Thyroid gland (tissue), 4 donors: ENCODE results near the gene GAMT. TPM values are rescaled to one million over a fixed set of nuclear protein-coding genes. Genes with fewer than 3 reads are reported as not detected.

Experiments used
- DNase-seq, 2 donors: peaks; one replicate each; pipeline ENCODE4 v3.0.0-alpha.2; 2019
- H3K27ac ChIP-seq, 3 donors: fragments of 200-600 bp; sonication (generic); 1 replicate in 2 of 3; 2 replicates in 1 of 3; pipeline ENCODE4 v1.5.1; 2016 to 2019; ENCODE audit warnings: mild to moderate bottlenecking in 1 of 3, moderate library complexity in 1 of 3
- H3K27me3 ChIP-seq: fragments of 200-600 bp; sonication (generic); one replicate; pipeline ENCODE4 v1.5.1; 2019
- H3K36me3 ChIP-seq, 2 donors: fragments of 200-600 bp; sonication (generic); one replicate each; pipeline ENCODE4 v1.5.1; 2016 to 2019
- H3K4me1 ChIP-seq, 2 donors: fragments of 200-600 bp; sonication (generic); one replicate each; pipeline ENCODE4 v1.5.1; 2017 to 2019
- H3K4me3 ChIP-seq, 3 donors: fragments of 200-600 bp; sonication (generic); replicated peaks in 1 of 3; 1 replicate in 2 of 3; 2 replicates in 1 of 3; pipeline ENCODE4 v1.5.1; 2016; ENCODE audit warnings: mild to moderate bottlenecking in 1 of 3
- H3K9me3 ChIP-seq: fragments of 200-600 bp; sonication (generic); one replicate; pipeline ENCODE4 v1.5.1; 2017
- POLR2A ChIP-seq, 2 donors: fragments of 450-650 bp; IDR thresholded peaks; one replicate each; pipeline ENCODE4 v1.6.1; 2017; ENCODE audit warnings: antibody characterized with exemption in 2 of 2, mild to moderate bottlenecking in 2 of 2, moderate library complexity in 1 of 2
- WGBS, 2 donors: methylation state at CpG; one replicate each; pipeline ENCODE4 v1.1.5; 2017; 5-methylcytosine and 5-hydroxymethylcytosine counted together
- intact Hi-C: fragments of 100-400 bp; cut with DNase I; formaldehyde crosslinking; loops from one replicate; pipeline ENCODE4 v1.15.1; 2023
- total RNA-seq, 4 donors: library from RNA; depleted of rRNA; stranded (reverse); fragments of >200 nt; gene quantifications; one replicate each; pipeline ENCODE4 v1.2.3, GENCODE V29; 2016
- TF ChIP-seq, protein P1 (sequence below), 6 experiments: fragments of 200-600 bp in 3 of 6; fragments of 450-650 bp in 3 of 6; sonication (generic) in 3 of 6; IDR thresholded peaks; one replicate each; pipeline ENCODE4 v1.5.1; 2016 to 2019; ENCODE audit warnings: antibody characterized with exemption in 6 of 6, mild to moderate bottlenecking in 2 of 6, inconsistent platforms in 1 of 6, moderate library complexity in 1 of 6

The GAMT gene
- total RNA-seq, 4 donors from 2014 or later: 22.2 to 39.5 (median 29.1) TPM

DNA sequence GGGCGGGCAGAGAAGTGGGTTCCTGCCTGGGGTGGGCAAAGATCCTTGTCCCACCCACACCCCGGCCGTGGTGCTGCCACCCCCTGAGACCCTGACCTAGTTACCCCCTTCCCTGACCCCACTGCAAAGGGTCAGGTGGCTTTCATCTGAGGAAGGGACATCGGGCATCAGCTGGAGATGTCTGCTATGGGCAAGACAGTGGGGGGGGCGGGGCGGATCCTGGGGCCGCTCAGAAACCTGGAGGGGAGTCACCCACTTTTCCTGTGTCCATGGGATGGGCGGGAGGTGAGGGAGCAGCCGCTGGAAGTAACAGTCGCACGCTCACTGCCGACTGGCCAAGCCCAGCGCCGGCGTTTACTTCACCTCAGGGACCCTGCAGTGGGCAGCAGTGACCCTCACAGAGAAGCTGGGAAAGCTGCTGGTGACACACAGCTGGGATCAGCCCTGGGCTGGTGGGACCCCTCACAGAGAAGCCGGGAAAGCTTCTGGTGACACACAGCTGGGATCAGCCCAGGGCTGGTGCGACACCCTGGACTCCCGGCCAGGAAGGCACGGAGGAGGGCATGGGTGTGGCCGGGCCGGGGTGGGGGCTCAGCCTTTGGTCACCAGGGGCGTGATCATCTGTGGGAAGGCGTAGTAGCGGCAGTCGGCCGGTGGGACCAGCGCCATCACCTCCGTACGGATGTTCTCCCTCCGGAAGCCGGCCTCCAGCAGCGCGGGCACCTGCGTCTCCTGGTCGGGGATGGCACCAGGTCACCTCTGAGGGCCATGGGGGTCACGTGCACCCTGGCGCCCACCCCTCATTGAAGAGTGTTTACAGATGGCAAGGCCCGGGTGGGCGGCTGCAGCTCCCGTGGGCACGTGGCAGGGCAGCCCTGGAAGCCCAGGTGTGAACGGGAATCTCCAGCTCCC, 4.3 kb downstream of the GAMT start:
- Histone ChIP-seq H3K36me3 (peaks cover 16 to 17% of the 10 kb centered on the region in 2 donors), H3K4me1 (peaks cover 10 to 18% of the 10 kb centered on the region in 2 donors), H3K27me3 (no peaks in the 10 kb centered on the region), H3K4me3 (no peak overlapping the region), H3K27ac (no peak overlapping the region), H3K9me3 (no peaks in the 10 kb centered on the region)
- no peak for DNase-seq
- no peak for TF ChIP-seq POLR2A (IDR thresholded peaks at IDR 0.05)
- TF ChIP-seq, protein P1, sequence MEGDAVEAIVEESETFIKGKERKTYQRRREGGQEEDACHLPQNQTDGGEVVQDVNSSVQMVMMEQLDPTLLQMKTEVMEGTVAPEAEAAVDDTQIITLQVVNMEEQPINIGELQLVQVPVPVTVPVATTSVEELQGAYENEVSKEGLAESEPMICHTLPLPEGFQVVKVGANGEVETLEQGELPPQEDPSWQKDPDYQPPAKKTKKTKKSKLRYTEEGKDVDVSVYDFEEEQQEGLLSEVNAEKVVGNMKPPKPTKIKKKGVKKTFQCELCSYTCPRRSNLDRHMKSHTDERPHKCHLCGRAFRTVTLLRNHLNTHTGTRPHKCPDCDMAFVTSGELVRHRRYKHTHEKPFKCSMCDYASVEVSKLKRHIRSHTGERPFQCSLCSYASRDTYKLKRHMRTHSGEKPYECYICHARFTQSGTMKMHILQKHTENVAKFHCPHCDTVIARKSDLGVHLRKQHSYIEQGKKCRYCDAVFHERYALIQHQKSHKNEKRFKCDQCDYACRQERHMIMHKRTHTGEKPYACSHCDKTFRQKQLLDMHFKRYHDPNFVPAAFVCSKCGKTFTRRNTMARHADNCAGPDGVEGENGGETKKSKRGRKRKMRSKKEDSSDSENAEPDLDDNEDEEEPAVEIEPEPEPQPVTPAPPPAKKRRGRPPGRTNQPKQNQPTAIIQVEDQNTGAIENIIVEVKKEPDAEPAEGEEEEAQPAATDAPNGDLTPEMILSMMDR (IDR thresholded peaks at IDR 0.05): no peak
- intact Hi-C loops: no loop called here
- WGBS, 2 donors: 62 to 88% methylated on average over 12 to 37 of the region's 42 CpGs

DNA sequence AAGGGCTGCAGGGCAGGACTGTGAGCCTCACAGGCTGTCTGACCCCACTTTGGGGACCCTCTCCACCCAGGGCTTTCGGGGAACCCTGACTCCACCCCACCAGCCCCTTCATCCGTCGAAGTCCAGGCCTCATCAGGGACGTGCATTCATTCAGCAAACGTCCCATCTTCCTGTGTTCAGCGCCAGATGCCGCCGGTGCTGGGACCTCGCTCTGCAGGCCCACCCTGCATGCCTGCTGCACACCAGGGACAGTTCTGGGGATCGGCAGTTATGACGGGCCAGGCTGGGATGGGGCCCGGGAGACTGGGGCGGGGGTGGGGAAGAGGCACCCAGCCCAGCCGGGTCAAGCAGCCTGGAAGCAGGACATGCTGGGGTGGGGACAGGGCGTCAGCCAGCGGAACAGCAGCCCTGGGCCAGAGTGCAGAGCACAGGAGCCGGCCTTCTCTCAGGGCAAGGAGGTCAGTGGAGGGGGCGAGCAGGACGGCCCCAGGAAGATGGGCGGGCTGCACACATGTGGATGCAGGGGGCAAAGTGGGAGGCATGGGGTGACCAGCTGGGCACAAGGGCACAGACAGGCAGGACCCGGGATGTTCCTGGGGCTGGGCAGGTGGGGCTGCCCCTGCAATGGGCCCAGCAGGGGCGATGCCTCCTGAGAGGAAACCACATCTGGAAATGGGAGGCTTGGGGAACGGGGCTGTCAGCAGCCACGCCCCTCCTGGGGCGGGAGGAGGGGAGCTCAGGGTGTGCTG, 5.1 kb downstream of the GAMT start:
- WGBS, 2 donors: 53 to 71% methylated on average over 11 to 25 of the region's 25 CpGs
- no peak overlapping the region for H3K4me3 ChIP-seq
- no peak for TF ChIP-seq POLR2A (IDR thresholded peaks at IDR 0.05)
- TF ChIP-seq, protein P1 (IDR thresholded peaks at IDR 0.05): no peak
- peaks cover 20 to 25% of the 10 kb centered on the region in 2 donors for H3K36me3 ChIP-seq
- no peak overlapping the region for H3K27ac ChIP-seq
- H3K4me1 ChIP-seq: peaks cover 10 to 18% of the 10 kb centered on the region in 2 donors
- no peaks in the 10 kb centered on the region for H3K27me3 ChIP-seq
- intact Hi-C loops: no loop called here
- DNase-seq: no peak
- no peaks in the 10 kb centered on the region for H3K9me3 ChIP-seq

DNA sequence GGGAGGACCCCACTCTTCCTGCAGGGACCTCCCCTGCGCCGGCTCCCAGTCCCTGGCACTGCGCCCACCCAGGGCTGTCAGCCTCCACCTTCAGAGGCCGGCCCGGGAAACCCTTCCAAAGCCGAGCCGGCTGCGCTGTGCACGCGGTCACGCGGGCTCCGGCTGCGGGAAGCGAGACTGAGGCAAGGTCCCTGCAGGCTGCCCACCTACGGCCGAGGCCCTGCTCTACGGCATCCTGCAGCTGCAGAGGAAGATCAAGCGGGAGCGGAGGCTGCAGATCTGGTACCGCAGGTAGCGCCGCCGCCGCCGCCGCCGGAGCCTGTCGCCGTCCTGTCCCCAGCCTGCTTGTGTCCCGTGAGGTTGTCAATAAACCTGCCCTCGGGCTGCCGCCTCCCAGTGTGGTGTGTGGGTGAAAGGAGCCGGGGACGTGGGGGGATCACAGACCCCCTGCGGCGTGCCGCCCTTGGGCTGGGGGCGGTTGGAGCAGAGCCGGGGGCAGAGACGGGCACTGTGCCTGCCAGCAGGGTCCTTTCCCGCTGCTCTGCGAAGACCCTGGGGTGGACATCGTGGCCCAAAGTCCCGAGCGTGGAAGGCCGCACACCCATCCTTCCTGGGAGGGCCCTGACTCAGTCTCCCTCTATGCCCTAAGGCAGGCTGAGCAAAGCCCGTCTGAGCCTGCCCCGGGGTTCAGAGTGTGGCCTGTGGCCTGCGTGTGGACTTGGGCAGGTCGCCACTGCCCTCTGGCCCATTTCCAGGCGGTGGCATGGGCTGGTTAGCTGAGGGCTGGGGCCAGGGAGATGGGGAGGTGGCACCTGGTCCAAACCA, 5.9 kb downstream of the GAMT start:
- DNase-seq: no peak
- H3K27ac ChIP-seq: no peak overlapping the region
- peaks cover 2 to 10% of the 10 kb centered on the region in 2 donors for H3K4me1 ChIP-seq
- TF ChIP-seq POLR2A (IDR thresholded peaks at IDR 0.05): no peak
- TF ChIP-seq, protein P1 (IDR thresholded peaks at IDR 0.05): no peak
- H3K36me3 ChIP-seq: peaks cover 26 to 30% of the 10 kb centered on the region in 2 donors
- no peak overlapping the region for H3K4me3 ChIP-seq
- intact Hi-C loops: no loop called here
- H3K9me3 ChIP-seq: no peaks in the 10 kb centered on the region
- H3K27me3 ChIP-seq: no peaks in the 10 kb centered on the region
- WGBS, 2 donors: 85 to 92% methylated on average over 10 to 38 of the region's 52 CpGs

DNA sequence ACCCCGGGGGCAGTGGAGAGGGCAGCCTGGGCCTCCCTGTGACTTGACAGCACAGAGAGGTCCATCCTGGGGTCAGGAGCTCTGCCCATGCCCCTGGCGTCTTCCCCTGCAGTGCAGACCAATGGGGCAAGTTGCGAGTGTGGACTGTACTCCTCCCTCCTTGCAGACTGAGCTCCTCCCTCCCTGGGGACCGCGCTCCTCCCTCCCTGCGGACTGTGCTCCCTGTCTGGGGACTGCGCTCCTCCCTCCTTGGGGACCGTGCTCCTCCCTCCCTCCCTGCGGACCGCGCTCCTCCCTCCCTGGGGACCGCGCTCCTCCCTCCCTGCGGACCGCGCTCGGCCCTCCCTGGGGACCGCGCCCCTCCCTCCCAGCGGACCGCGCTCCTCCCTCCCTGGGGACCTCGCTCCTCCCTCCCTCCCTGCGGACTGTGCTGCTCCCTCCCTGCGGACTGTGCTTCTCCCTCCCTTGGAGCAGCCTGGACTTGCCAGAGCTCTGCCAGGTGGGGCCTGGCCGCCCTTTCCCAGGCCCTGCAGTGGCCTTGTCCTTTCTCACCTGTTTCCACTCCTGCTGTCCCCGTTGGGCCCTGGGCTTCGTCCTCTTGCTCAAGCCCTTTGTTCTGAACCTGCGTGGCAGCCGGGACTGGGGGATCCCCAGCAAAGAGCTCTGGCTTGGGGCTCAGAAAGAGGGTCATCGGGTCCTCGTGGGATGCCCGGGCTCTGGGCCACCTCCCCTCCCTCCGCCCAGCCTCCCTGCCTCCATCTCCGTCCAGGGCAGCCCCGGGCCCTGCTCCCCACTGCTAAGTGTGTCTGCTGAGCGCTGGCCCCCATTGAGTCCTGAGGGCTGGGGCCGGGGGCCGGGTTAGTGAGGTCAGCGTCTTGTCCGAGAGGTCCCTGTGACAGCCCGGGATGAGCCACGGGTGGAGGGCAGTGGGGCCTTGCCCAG, 6.8 kb downstream of the GAMT start:
- H3K4me3 ChIP-seq: no peak overlapping the region
- peaks cover 27 to 30% of the 10 kb centered on the region in 2 donors for H3K36me3 ChIP-seq
- TF ChIP-seq POLR2A (IDR thresholded peaks at IDR 0.05): no peak
- TF ChIP-seq, protein P1 (IDR thresholded peaks at IDR 0.05): no peak
- no peaks in the 10 kb centered on the region for H3K9me3 ChIP-seq
- 74 to 76% methylated on average over 34 of the region's 43 CpGs for WGBS, 2 donors
- intact Hi-C loops: no loop called here
- no peak for DNase-seq
- no peak overlapping the region for H3K27ac ChIP-seq
- H3K27me3 ChIP-seq: no peaks in the 10 kb centered on the region
- peaks cover 0 to 6% of the 10 kb centered on the region in 2 donors for H3K4me1 ChIP-seq
